ENCODE data around the gene ATAT1. TPM values are rescaled to one million over a fixed set of nuclear protein-coding genes. Genes with fewer than 3 reads are reported as not detected.

The ATAT1 gene
- total and polyA plus RNA-seq, 9 of the 15 experiments (the other 6 are each of a cell fraction or from before 2014, with no cell fraction given) = 0.65 to 5.8 (median 1.6) TPM

- peak; percentile 69; the same call in 1 of the 2 replicates for TF ChIP-seq ARID3B (CRISPR knock-in tag; IDR thresholded peaks at IDR 0.05; ENCODE audit: borderline replicate concordance)
- TF ChIP-seq MTA1 (IDR thresholded peaks at IDR 0.05; ENCODE audit: borderline replicate concordance) = 0 out of 2 replicates have a peak, but pooled peaks have one; percentile 9
- TF ChIP-seq NR2C1 (IDR thresholded peaks at IDR 0.05) = no peak
- TF ChIP-seq NR2C1 (tag; IDR thresholded peaks at IDR 0.05) = no peak
- no peak for TF ChIP-seq CTCFL (IDR thresholded peaks at IDR 0.05; ENCODE audit: borderline replicate concordance, insufficient read depth, low read depth, low read length, poor library complexity, severe bottlenecking)
- 0 out of 2 replicates have a peak, but pooled peaks have one; percentile 39 for TF ChIP-seq DEAF1 (CRISPR knock-in tag; IDR thresholded peaks at IDR 0.05)
- no peak for TF ChIP-seq FOS (IDR thresholded peaks at IDR 0.05; ENCODE audit: extremely low read depth, insufficient read length)
- no peak for TF ChIP-seq MED1 (CRISPR knock-in tag; IDR thresholded peaks at IDR 0.05; ENCODE audit: borderline replicate concordance)
- no peak for TF ChIP-seq CBX5 (IDR thresholded peaks at IDR 0.05; ENCODE audit: borderline replicate concordance, low read depth)
- no peak for TF ChIP-seq E2F8 (IDR thresholded peaks at IDR 0.05; ENCODE audit: low read depth, partially characterized antibody)
- TF ChIP-seq PBX2 (CRISPR knock-in tag; IDR thresholded peaks at IDR 0.05; ENCODE audit: low read depth) = no peak
- no peak for TF ChIP-seq PBX2 (tag; conservative IDR thresholded peaks at IDR 0.05; ENCODE audit: low read depth)
- TF ChIP-seq PHF8 (IDR thresholded peaks at IDR 0.05; ENCODE audit: borderline replicate concordance, low read length) = no peak; the same call in 1 of the 2 replicates
- TF ChIP-seq CCNT2 (IDR thresholded peaks at IDR 0.05; ENCODE audit: borderline replicate concordance, extremely low read depth, insufficient read length, low read depth, low read length) = no peak
- no peak for TF ChIP-seq LCOR (CRISPR knock-in tag; IDR thresholded peaks at IDR 0.05)
Observed at GRCh38 chr6:30685157-30686008, 58.7 kb downstream of the ATAT1 start (continued).

Measured in K562 (cell line).